GM21737 (cell line): ENCODE results near the gene PNPLA6.
"Not testable (repeated sequence)": the region's sequence is repeated elsewhere in the genome, so short reads cannot be mapped to it uniquely, and the experiment has no call there.

ENCODE experiments used
- ATAC-seq: cut with Tn5 transposase; IDR thresholded peaks from one replicate; pipeline ENCODE4 v1.9.1; 2021; ENCODE audit warnings: mild to moderate bottlenecking, moderate library complexity; ENCODE audit not compliant: unreplicated experiment

PNPLA6 gene

GRCh38 chr19:7529610-7530490, 5.7 kb upstream of the PNPLA6 start:
- no peak for ATAC-seq

GRCh38 chr19:7533281-7533885, 2.1 kb upstream of the PNPLA6 start:
- ATAC-seq = no peak

- ATAC-seq = no peak
Observed at GRCh38 chr19:7533925-7534480, 1.5 kb upstream of the PNPLA6 start.

- ATAC-seq = peak; percentile 15
Observed at GRCh38 chr19:7534531-7535046, 928 bp upstream of the PNPLA6 start.

GRCh38 chr19:7535998-7536695, 630 bp downstream of the PNPLA6 start:
- peak; percentile 7 for ATAC-seq

- ATAC-seq = not testable (repeated sequence)
Observed at GRCh38 chr19:7538990-7539389, 3.5 kb downstream of the PNPLA6 start.

GRCh38 chr19:7539827-7540425, 4.4 kb downstream of the PNPLA6 start:
- ATAC-seq = no peak

- ATAC-seq = no peak
Observed at GRCh38 chr19:7540761-7541474, 5.4 kb downstream of the PNPLA6 start.

GRCh38 chr19:7541475-7541824, 5.9 kb downstream of the PNPLA6 start:
- no peak for ATAC-seq

- ATAC-seq = no peak
Observed at GRCh38 chr19:7541828-7542443, 6.4 kb downstream of the PNPLA6 start.

- no peak for ATAC-seq
Observed at GRCh38 chr19:7542556-7543348, 7.2 kb downstream of the PNPLA6 start.

GRCh38 chr19:7544626-7545025, 9.1 kb downstream of the PNPLA6 start:
- ATAC-seq = no peak

GRCh38 chr19:7545300-7545699, 9.8 kb downstream of the PNPLA6 start:
- ATAC-seq = no peak

- no peak for ATAC-seq
Observed at GRCh38 chr19:7545904-7546303, 10.4 kb downstream of the PNPLA6 start.

- no peak for ATAC-seq
Observed at GRCh38 chr19:7547159-7547558, 11.6 kb downstream of the PNPLA6 start.

GRCh38 chr19:7549429-7550148, 14.1 kb downstream of the PNPLA6 start:
- ATAC-seq = no peak

- no peak for ATAC-seq
Observed at GRCh38 chr19:7550169-7550770, 14.8 kb downstream of the PNPLA6 start.
